B cell (primary cell): ENCODE measurements around the gene ULK4. TPM values are rescaled to one million over a fixed set of nuclear protein-coding genes. Genes with fewer than 3 reads are reported as not detected.

Experiments
- ATAC-seq: fragments of 200-7000 bp; cut with Tn5 transposase; one replicate; pipeline ENCODE4 v1.10.0; 2021; ENCODE audit warnings: low read depth, mild to moderate bottlenecking, moderate number of reproducible peaks, moderate library complexity
- CTCF ChIA-PET: fragments of 350-600 bp; sonication (Branson Sonifier 250); formaldehyde crosslinking; loops from one replicate; lab custom pipeline; 2021; ENCODE audit warnings: antibody characterized with exemption, inconsistent platforms; lab: Charles Lee
- POLR2A ChIA-PET: fragments of 350-600 bp; sonication (Branson Sonifier 250); formaldehyde crosslinking; loops from one replicate; lab custom pipeline; 2021; ENCODE audit warnings: antibody characterized with exemption; lab: Charles Lee
- DNase-seq: peaks from one replicate; pipeline ENCODE4 v3.0.0; 2013
- H2AFZ ChIP-seq: 2 replicates; pipeline ENCODE4 v1.6.1; 2012; ENCODE audit warnings: mild to moderate bottlenecking, low read depth, low read length; ENCODE audit not compliant: insufficient read depth, poor library complexity, severe bottlenecking
- H3K27ac ChIP-seq, 2 donors: 1 replicate in 1 of 2; 2 replicates in 1 of 2; pipeline ENCODE4 v1.5.1; 2012 to 2013; ENCODE audit warnings: low read length in 2 of 2, mild to moderate bottlenecking in 2 of 2, moderate library complexity in 1 of 2
- H3K27me3 ChIP-seq, 4 experiments: fragments of 200-600 bp in 1 of 4; sonication (generic) in 1 of 4; replicated peaks in 1 of 4; 1 replicate in 2 of 4; 2 replicates in 2 of 4; pipeline versions ENCODE4 v1.6.1 to v1.7.0; 2013 to 2016; ENCODE audit warnings: low read length in 3 of 4, mild to moderate bottlenecking in 2 of 4, mixed read lengths in 1 of 4, moderate library complexity in 1 of 4; ENCODE audit not compliant: insufficient read depth in 4 of 4, control insufficient read depth in 3 of 4; ENCODE audit errors: control extremely low read depth in 1 of 4
- H3K36me3 ChIP-seq, 2 experiments: replicated peaks in 1 of 2; 1 replicate in 1 of 2; 2 replicates in 1 of 2; pipeline versions ENCODE4 v1.6.1 to v1.7.1; 2013; ENCODE audit warnings: low read length in 1 of 2; ENCODE audit not compliant: insufficient read depth in 2 of 2, control insufficient read depth in 1 of 2; ENCODE audit errors: control extremely low read depth in 1 of 2, extremely low read depth in 1 of 2
- H3K4me1 ChIP-seq, 2 donors: fragments of 200-600 bp in 1 of 2; sonication (generic) in 1 of 2; 1 replicate in 1 of 2; 2 replicates in 1 of 2; pipeline versions ENCODE4 v1.5.1 to v1.6.1; 2013 to 2017; ENCODE audit warnings: low read length in 2 of 2; ENCODE audit not compliant: control insufficient read depth in 2 of 2, insufficient read depth in 2 of 2
- H3K4me2 ChIP-seq: replicated peaks from 2 replicates; pipeline ENCODE3; 2012; ENCODE audit warnings: mild to moderate bottlenecking, low read depth, low read length; ENCODE audit not compliant: poor library complexity, severe bottlenecking
- H3K4me3 ChIP-seq, 5 experiments: fragments of 200-600 bp in 1 of 5; sonication (generic) in 1 of 5; 1 replicate in 3 of 5; 2 replicates in 2 of 5; pipeline versions ENCODE4 v1.5.1 to v1.7.0; 2011 to 2016; ENCODE audit warnings: low read length in 4 of 5, mild to moderate bottlenecking in 4 of 5, low read depth in 2 of 5, control low read depth in 1 of 5, moderate library complexity in 1 of 5; ENCODE audit not compliant: insufficient read depth in 1 of 5; ENCODE audit errors: control extremely low read depth in 1 of 5, extremely low read depth in 1 of 5
- H3K79me2 ChIP-seq: fragments of 200-600 bp; sonication (generic); one replicate; pipeline ENCODE4 v1.6.0; 2016; ENCODE audit warnings: low read length; ENCODE audit not compliant: control insufficient read depth, insufficient read depth
- H3K9ac ChIP-seq: fragments of 200-600 bp; sonication (generic); 2 replicates; pipeline ENCODE4 v1.6.1; 2017; ENCODE audit warnings: mild to moderate bottlenecking, low read length, moderate library complexity
- H3K9me3 ChIP-seq, 3 donors: one replicate each; pipeline versions ENCODE4 v1.6.1 to v1.7.1; 2013; ENCODE audit warnings: low read length in 2 of 3; ENCODE audit not compliant: control insufficient read depth in 2 of 3, insufficient read depth in 1 of 3; ENCODE audit errors: control extremely low read depth in 1 of 3
- H4K20me1 ChIP-seq: 2 replicates; pipeline ENCODE4 v1.6.0; 2012; ENCODE audit warnings: mild to moderate bottlenecking, low read length; ENCODE audit not compliant: insufficient read depth, control insufficient read depth, poor library complexity, severe bottlenecking
- H3K27ac Mint-ChIP-seq: one replicate; pipeline ENCODE4 v1.8.0; 2021; ENCODE audit warnings: mixed read lengths
- H3K27me3 Mint-ChIP-seq: one replicate; pipeline ENCODE4 v1.8.0; 2021; ENCODE audit warnings: mixed read lengths
- H3K4me1 Mint-ChIP-seq: one replicate; pipeline ENCODE4 v1.8.0; 2021; ENCODE audit warnings: mixed read lengths
- H3K4me3 Mint-ChIP-seq: one replicate; pipeline ENCODE4 v1.8.0; 2021; ENCODE audit warnings: mixed read lengths
- H3K9me3 Mint-ChIP-seq: one replicate; pipeline ENCODE4 v1.8.0; 2022; ENCODE audit warnings: mixed read lengths; ENCODE audit not compliant: insufficient read depth
- CTCF ChIP-seq: fragments of 200-600 bp; IDR thresholded peaks from one replicate; pipeline ENCODE4 v1.8.0; 2022; ENCODE audit warnings: antibody characterized with exemption, mild to moderate bottlenecking
- EZH2 ChIP-seq: IDR thresholded peaks from 2 replicates; pipeline ENCODE4 v1.6.1; 2012; ENCODE audit warnings: borderline replicate concordance, low read depth, mild to moderate bottlenecking, moderate library complexity, low read length; ENCODE audit not compliant: insufficient read depth, poor library complexity, severe bottlenecking
- WGBS: methylation state at CpG from one replicate; pipeline ENCODE4 v1.1.5; 2013; ENCODE audit warnings: missing lambda C conversion rate; ENCODE audit not compliant: insufficient coverage; 5-methylcytosine and 5-hydroxymethylcytosine counted together
- intact Hi-C: fragments of 100-400 bp; cut with micrococcal nuclease; formaldehyde crosslinking; loops from one replicate; pipeline ENCODE4 v1.10.0; 2022
- polyA plus RNA-seq: library from polyadenylated mRNA; depleted of rRNA; stranded (reverse); fragments of >200 nt; gene quantifications from 2 replicates; pipeline ENCODE4 v1.2.3, GENCODE V29; 2012
- total RNA-seq, 2 donors: library from RNA; stranded (reverse); fragments of 120-200 nt in 1 of 2; gene quantifications; 1 replicate in 1 of 2; 2 replicates in 1 of 2; pipeline versions ENCODE4 v1.2.3 to v1.2.4, GENCODE V29; 2013 to 2022

Gene ULK4
- total and polyA plus RNA-seq, 2 donors (not counting 1 experiment from before 2014, with no cell fraction given): 5.2 to 33.7 TPM

- intact Hi-C loops: no loop called here
- POLR2A ChIA-PET: no interaction called here
- H3K27me3 ChIP-seq: no peaks in the 10 kb centered on the region
Measured at GRCh38 chr3:41411065-41411464, 550.8 kb downstream of the ULK4 start.

GRCh38 chr3:41405466-41405865 lies 556.4 kb downstream of the ULK4 start:
- intact Hi-C loops: no loop called here
- Mint-ChIP-seq H3K27ac (no peak overlapping the region), H3K4me1 (no peaks in the 10 kb centered on the region), H3K4me3 (no peak overlapping the region), H3K27me3 (no peaks in the 10 kb centered on the region), H3K9me3 (no peaks in the 10 kb centered on the region)
- no peaks in the 10 kb centered on the region for H3K4me1 ChIP-seq
- H3K79me2 ChIP-seq: no peaks in the 10 kb centered on the region
- POLR2A ChIA-PET: no interaction called here
- H3K9ac ChIP-seq: no peak overlapping the region
- no peak for DNase-seq
- TF ChIP-seq EZH2 (no peak), CTCF (no peak)
- no peak overlapping the region for H3K27ac ChIP-seq
- WGBS: 100% methylated on average over 1 of the region's 2 CpGs
- no peaks in the 10 kb centered on the region for H3K9me3 ChIP-seq
- CTCF ChIA-PET: no interaction called here
- no peak overlapping the region for H2AFZ ChIP-seq
- H3K36me3 ChIP-seq: no peaks in the 10 kb centered on the region
- H3K27me3 ChIP-seq: no peaks in the 10 kb centered on the region
- no peak for ATAC-seq
- H3K4me3 ChIP-seq: no peak overlapping the region
- H4K20me1 ChIP-seq: no peaks in the 10 kb centered on the region
- H3K4me2 ChIP-seq: no peak overlapping the region

More at GRCh38 chr3:41411065-41411464, 550.8 kb downstream of the ULK4 start:
- ATAC-seq (no peak), DNase-seq (no peak)
- Histone ChIP-seq H3K9me3 (no peaks in the 10 kb centered on the region), H3K9ac (no peak overlapping the region), H3K27ac (no peak overlapping the region), H3K36me3 (no peaks in the 10 kb centered on the region), H3K4me2 (no peak overlapping the region), H2AFZ (no peak overlapping the region), H4K20me1 (no peaks in the 10 kb centered on the region), H3K79me2 (no peaks in the 10 kb centered on the region), H3K4me3 (no peak overlapping the region), H3K4me1 (no peaks in the 10 kb centered on the region)
- Mint-ChIP-seq H3K9me3 (no peaks in the 10 kb centered on the region), H3K4me3 (no peak overlapping the region), H3K27ac (no peak overlapping the region), H3K4me1 (no peaks in the 10 kb centered on the region), H3K27me3 (no peaks in the 10 kb centered on the region)
- no CpG with 5 or more reads among the region's 1 CpG for WGBS
- TF ChIP-seq CTCF: no peak
- TF ChIP-seq EZH2: no peak
- CTCF ChIA-PET: no interaction called here
